Measurements from ENCODE around the gene RAD52. TPM values are rescaled to one million over a fixed set of nuclear protein-coding genes. Genes with fewer than 3 reads are reported as not detected.
A peak's percentile ranks its signal among the peaks of the same experiment; 100 is the strongest.

RAD52 gene
- total RNA-seq, 4 donors from 2014 or later = 11.3 to 21.0 (median 14.3) TPM

- in situ Hi-C loops (cut with MboI; ENCODE audit: low sequenced_read_pairs in 4 of 4) = no loop called here
- no peaks in the 10 kb centered on the region for H3K9me3 ChIP-seq
- TF ChIP-seq CTCF (IDR thresholded peaks at IDR 0.05 in 4 of 5, conservative IDR thresholded peaks at IDR 0.05 in 1 of 5) (no peak), POLR2A (IDR thresholded peaks at IDR 0.05) (no peak)
- H3K4me3 ChIP-seq = no peak overlapping the region
- H3K27ac ChIP-seq = no peak overlapping the region
- H3K36me3 ChIP-seq = peaks cover 0 to 95% of the 10 kb centered on the region in 2 donors
- no peaks in the 10 kb centered on the region for H3K27me3 ChIP-seq
- H3K4me1 ChIP-seq = no peaks in the 10 kb centered on the region
- ATAC-seq (no peak), DNase-seq (no peak)
- intact Hi-C loops (cut with DNase I; ENCODE audit: low total_unique reads) = no loop called here
Measured at GRCh38 chr12:902581-902980, 46.9 kb downstream of the RAD52 start.

- in situ Hi-C loops (cut with MboI; ENCODE audit: low sequenced_read_pairs in 4 of 4) = no loop called here
- intact Hi-C loops (cut with DNase I; ENCODE audit: low total_unique reads) = no loop called here
- H3K4me1 ChIP-seq = no peaks in the 10 kb centered on the region
- no peak for TF ChIP-seq POLR2A (IDR thresholded peaks at IDR 0.05)
- ATAC-seq = no peak
- H3K9me3 ChIP-seq = no peaks in the 10 kb centered on the region
- H3K4me3 ChIP-seq = no peak overlapping the region
- DNase-seq = no peak
- peaks cover 3 to 94% of the 10 kb centered on the region in 2 donors for H3K36me3 ChIP-seq
- H3K27me3 ChIP-seq = no peaks in the 10 kb centered on the region
- H3K27ac ChIP-seq = peak overlapping the region in 2 of 4 donors; percentile 26 to 52
Measured at GRCh38 chr12:897386-897785, 52.1 kb downstream of the RAD52 start.

- DNase-seq = no peak
- H3K36me3 ChIP-seq = peaks cover 3 to 92% of the 10 kb centered on the region in 2 donors
- no peaks in the 10 kb centered on the region for H3K4me1 ChIP-seq
- TF ChIP-seq CTCF (IDR thresholded peaks at IDR 0.05 in 4 of 5, conservative IDR thresholded peaks at IDR 0.05 in 1 of 5) = no peak
- no peak for TF ChIP-seq POLR2A (IDR thresholded peaks at IDR 0.05)
- in situ Hi-C loops (cut with MboI; ENCODE audit: low sequenced_read_pairs in 4 of 4) = no loop called here
- intact Hi-C loops (cut with DNase I; ENCODE audit: low total_unique reads) = no loop called here
- H3K4me3 ChIP-seq = no peak overlapping the region
- peak in 1 of 2 donors; percentile 44 for ATAC-seq
- peak overlapping the region in 2 of 4 donors; percentile 20 to 52 for H3K27ac ChIP-seq
- no peaks in the 10 kb centered on the region for H3K9me3 ChIP-seq
- H3K27me3 ChIP-seq = no peaks in the 10 kb centered on the region
Measured at GRCh38 chr12:896031-896430, 53.5 kb downstream of the RAD52 start.

GRCh38 chr12:894226-894625, 55.3 kb downstream of the RAD52 start:
- TF ChIP-seq CTCF (IDR thresholded peaks at IDR 0.05 in 4 of 5, conservative IDR thresholded peaks at IDR 0.05 in 1 of 5) (no peak), POLR2A (IDR thresholded peaks at IDR 0.05) (no peak)
- Histone ChIP-seq H3K9me3 (no peaks in the 10 kb centered on the region), H3K27me3 (no peaks in the 10 kb centered on the region), H3K36me3 (peaks cover 3 to 94% of the 10 kb centered on the region in 2 donors), H3K4me3 (no peak overlapping the region), H3K27ac (no peak overlapping the region), H3K4me1 (no peaks in the 10 kb centered on the region)
- DNase-seq = no peak
- no peak for ATAC-seq
- intact Hi-C loops (cut with DNase I; ENCODE audit: low total_unique reads) (no loop called here), in situ Hi-C loops (cut with MboI; ENCODE audit: low sequenced_read_pairs in 4 of 4) (no loop called here)

GRCh38 chr12:886206-886605, 63.3 kb downstream of the RAD52 start:
- Histone ChIP-seq H3K36me3 (peaks cover 4 to 100% of the 10 kb centered on the region in 2 donors), H3K27me3 (no peaks in the 10 kb centered on the region), H3K4me1 (no peaks in the 10 kb centered on the region), H3K27ac (no peak overlapping the region), H3K4me3 (no peak overlapping the region), H3K9me3 (no peaks in the 10 kb centered on the region)
- in situ Hi-C loops (cut with MboI; ENCODE audit: low sequenced_read_pairs in 4 of 4) = no loop called here
- no peak for ATAC-seq
- no peak for TF ChIP-seq CTCF (IDR thresholded peaks at IDR 0.05 in 4 of 5, conservative IDR thresholded peaks at IDR 0.05 in 1 of 5)
- no peak for DNase-seq
- intact Hi-C loops (cut with DNase I; ENCODE audit: low total_unique reads) = no loop called here

Measured in gastrocnemius medialis (tissue), 4 donors.